ENCODE results near the gene MAST3.

- TF ChIP-seq POLR2A (IDR thresholded peaks at IDR 0.05) (no peak), POLR2AphosphoS5 (IDR thresholded peaks at IDR 0.05; ENCODE audit: insufficient read depth in 1 of 2, low read depth in 1 of 2) (no peak)
- TF ChIP-seq, protein P1, sequence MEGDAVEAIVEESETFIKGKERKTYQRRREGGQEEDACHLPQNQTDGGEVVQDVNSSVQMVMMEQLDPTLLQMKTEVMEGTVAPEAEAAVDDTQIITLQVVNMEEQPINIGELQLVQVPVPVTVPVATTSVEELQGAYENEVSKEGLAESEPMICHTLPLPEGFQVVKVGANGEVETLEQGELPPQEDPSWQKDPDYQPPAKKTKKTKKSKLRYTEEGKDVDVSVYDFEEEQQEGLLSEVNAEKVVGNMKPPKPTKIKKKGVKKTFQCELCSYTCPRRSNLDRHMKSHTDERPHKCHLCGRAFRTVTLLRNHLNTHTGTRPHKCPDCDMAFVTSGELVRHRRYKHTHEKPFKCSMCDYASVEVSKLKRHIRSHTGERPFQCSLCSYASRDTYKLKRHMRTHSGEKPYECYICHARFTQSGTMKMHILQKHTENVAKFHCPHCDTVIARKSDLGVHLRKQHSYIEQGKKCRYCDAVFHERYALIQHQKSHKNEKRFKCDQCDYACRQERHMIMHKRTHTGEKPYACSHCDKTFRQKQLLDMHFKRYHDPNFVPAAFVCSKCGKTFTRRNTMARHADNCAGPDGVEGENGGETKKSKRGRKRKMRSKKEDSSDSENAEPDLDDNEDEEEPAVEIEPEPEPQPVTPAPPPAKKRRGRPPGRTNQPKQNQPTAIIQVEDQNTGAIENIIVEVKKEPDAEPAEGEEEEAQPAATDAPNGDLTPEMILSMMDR (IDR thresholded peaks at IDR 0.05), result no peak
These were observed 58.7 kb downstream of the MAST3 start for GRCh38 chr19:18156268-18156667.

Measured in vagina (tissue), 2 donors.